DND-41 (cell line): Measurements from ENCODE around the gene GSDME.

Experiments
- ATAC-seq: fragments of 200-7000 bp; cut with Tn5 transposase; 3 replicates; pipeline ENCODE4 v1.9.1; 2021; ENCODE audit warnings: low read depth; ENCODE audit not compliant: insufficient read depth
- DNase-seq: peaks from one replicate; pipeline ENCODE4 v3.0.0-alpha.2; 2020
- H2AFZ ChIP-seq: 2 replicates; pipeline ENCODE4 v1.6.0; 2012; ENCODE audit warnings: low read depth, low read length
- H3K27ac ChIP-seq: 2 replicates; pipeline ENCODE4 v1.5.1; 2012; ENCODE audit warnings: low read length, inconsistent platforms
- H3K27me3 ChIP-seq: fragments of 200-600 bp; sonication (generic); 2 replicates; pipeline ENCODE4 v1.6.0; 2012; ENCODE audit warnings: low read length, mild to moderate bottlenecking, inconsistent platforms; ENCODE audit not compliant: insufficient read depth, poor library complexity
- H3K36me3 ChIP-seq: 2 replicates; pipeline ENCODE4 v1.5.1; 2012; ENCODE audit warnings: low read length, inconsistent platforms; ENCODE audit not compliant: insufficient read depth
- H3K4me1 ChIP-seq: 2 replicates; pipeline ENCODE4 v1.5.1; 2012; ENCODE audit warnings: mild to moderate bottlenecking, low read length; ENCODE audit not compliant: insufficient read depth
- H3K4me2 ChIP-seq: 2 replicates; pipeline ENCODE4 v1.6.0; 2012; ENCODE audit warnings: mild to moderate bottlenecking, moderate library complexity, low read length, inconsistent platforms; ENCODE audit not compliant: insufficient read depth
- H3K4me3 ChIP-seq, 2 experiments: fragments of 200-600 bp in 1 of 2; shearing (Covaris generic) in 1 of 2; 2 replicates each; pipeline ENCODE4 v1.5.1; 2012 to 2016; ENCODE audit warnings: inconsistent platforms in 2 of 2, low read length in 2 of 2, mild to moderate bottlenecking in 2 of 2, low read depth in 1 of 2, moderate library complexity in 1 of 2
- H3K79me2 ChIP-seq: 2 replicates; pipeline ENCODE4 v1.6.0; 2012; ENCODE audit warnings: low read length, inconsistent platforms; ENCODE audit not compliant: insufficient read depth
- H3K9ac ChIP-seq: 2 replicates; pipeline ENCODE4 v1.6.0; 2012; ENCODE audit warnings: low read depth, mild to moderate bottlenecking, inconsistent platforms, low read length, moderate library complexity
- H3K9me3 ChIP-seq: 2 replicates; pipeline ENCODE4 v1.5.1; 2012; ENCODE audit warnings: low read length, moderate library complexity, mild to moderate bottlenecking, inconsistent platforms; ENCODE audit not compliant: insufficient read depth, severe bottlenecking
- H4K20me1 ChIP-seq: 2 replicates; pipeline ENCODE4 v1.6.0; 2012; ENCODE audit warnings: low read length; ENCODE audit not compliant: insufficient read depth
- EZH2 ChIP-seq: IDR thresholded peaks from 3 replicates; pipeline ENCODE4 v1.6.1; 2012; ENCODE audit warnings: borderline replicate concordance, low read depth, mild to moderate bottlenecking, moderate library complexity, low read length, inconsistent platforms; ENCODE audit not compliant: severe bottlenecking
- TF ChIP-seq, protein P1 (sequence below): IDR thresholded peaks from 2 replicates; pipeline ENCODE4 v1.5.1; 2012; ENCODE audit warnings: borderline replicate concordance, low read length, moderate library complexity, mild to moderate bottlenecking; ENCODE audit not compliant: poor library complexity, severe bottlenecking; ENCODE audit errors: extremely low read depth

GSDME gene

DNA sequence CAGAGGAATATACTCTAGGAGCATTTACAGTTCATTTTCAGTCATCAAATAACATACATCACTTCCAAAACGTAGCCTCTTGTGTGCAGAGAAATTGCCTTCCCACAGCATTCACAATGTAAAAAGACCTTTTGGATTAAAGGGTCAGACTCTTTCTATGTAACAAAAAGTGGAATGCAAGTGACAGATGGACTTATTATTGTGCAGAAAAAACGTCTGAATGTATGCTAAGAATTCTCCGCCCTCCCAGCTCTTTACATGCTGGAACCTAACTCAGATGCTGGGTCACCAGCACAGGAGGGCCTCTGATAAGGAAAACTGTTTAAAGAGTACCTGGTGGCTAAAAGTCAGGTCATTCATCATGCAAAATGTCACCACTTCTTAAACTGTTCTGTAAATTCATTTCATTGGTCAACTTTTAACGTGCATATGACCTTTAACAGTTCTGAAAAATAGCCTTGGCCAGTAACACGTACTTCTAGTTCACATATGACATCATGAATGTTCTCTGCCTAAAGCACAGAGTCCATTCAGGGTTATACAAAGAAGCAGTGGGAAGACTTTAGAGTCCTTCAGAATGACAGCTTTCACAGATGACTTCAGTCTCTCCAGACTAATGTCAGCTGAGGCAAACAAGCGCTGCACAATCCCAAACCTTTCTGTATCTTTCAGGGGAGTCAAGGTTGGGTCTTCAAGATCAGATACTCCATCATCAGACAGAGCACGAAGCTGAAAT is 58.6 kb downstream of the GSDME start:
- Histone ChIP-seq H2AFZ (no peak overlapping the region), H3K4me1 (no peaks in the 10 kb centered on the region), H3K79me2 (no peaks in the 10 kb centered on the region), H3K4me3 (no peak overlapping the region), H3K36me3 (no peaks in the 10 kb centered on the region), H4K20me1 (no peaks in the 10 kb centered on the region), H3K9ac (no peak overlapping the region), H3K9me3 (no peaks in the 10 kb centered on the region), H3K27ac (no peak overlapping the region), H3K27me3 (no peaks in the 10 kb centered on the region), H3K4me2 (no peak overlapping the region)
- TF ChIP-seq, protein P1, sequence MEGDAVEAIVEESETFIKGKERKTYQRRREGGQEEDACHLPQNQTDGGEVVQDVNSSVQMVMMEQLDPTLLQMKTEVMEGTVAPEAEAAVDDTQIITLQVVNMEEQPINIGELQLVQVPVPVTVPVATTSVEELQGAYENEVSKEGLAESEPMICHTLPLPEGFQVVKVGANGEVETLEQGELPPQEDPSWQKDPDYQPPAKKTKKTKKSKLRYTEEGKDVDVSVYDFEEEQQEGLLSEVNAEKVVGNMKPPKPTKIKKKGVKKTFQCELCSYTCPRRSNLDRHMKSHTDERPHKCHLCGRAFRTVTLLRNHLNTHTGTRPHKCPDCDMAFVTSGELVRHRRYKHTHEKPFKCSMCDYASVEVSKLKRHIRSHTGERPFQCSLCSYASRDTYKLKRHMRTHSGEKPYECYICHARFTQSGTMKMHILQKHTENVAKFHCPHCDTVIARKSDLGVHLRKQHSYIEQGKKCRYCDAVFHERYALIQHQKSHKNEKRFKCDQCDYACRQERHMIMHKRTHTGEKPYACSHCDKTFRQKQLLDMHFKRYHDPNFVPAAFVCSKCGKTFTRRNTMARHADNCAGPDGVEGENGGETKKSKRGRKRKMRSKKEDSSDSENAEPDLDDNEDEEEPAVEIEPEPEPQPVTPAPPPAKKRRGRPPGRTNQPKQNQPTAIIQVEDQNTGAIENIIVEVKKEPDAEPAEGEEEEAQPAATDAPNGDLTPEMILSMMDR = no peak
- TF ChIP-seq EZH2 = no peak
- ATAC-seq = no peak
- DNase-seq = no peak

DNA sequence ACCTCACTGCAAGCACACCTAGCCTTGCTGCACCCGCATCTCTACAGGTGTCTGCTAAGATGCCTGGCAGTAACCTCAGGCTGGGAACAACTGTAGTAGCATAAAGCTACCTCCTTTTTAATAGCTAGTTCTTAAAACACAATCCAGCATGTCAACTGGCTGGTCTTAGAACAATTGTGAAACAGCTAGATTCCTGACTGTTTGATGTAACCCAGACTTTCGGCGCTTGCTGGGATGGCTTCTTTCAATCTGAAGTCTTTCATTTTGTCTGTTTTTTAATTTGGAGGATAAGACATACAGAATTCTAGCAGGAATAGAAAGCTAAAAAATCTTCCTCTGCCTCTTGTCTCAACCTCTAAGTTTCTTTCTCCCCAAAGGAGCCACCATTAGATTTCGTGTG is 59.8 kb downstream of the GSDME start:
- Histone ChIP-seq H3K27ac (no peak overlapping the region), H4K20me1 (no peaks in the 10 kb centered on the region), H3K27me3 (no peaks in the 10 kb centered on the region), H3K36me3 (no peaks in the 10 kb centered on the region), H3K9ac (no peak overlapping the region), H3K79me2 (no peaks in the 10 kb centered on the region), H2AFZ (no peak overlapping the region), H3K4me2 (no peak overlapping the region), H3K4me3 (no peak overlapping the region), H3K9me3 (no peaks in the 10 kb centered on the region), H3K4me1 (no peaks in the 10 kb centered on the region)
- DNase-seq (no peak), ATAC-seq (no peak)
- TF ChIP-seq EZH2 = no peak
- TF ChIP-seq, protein P1 = no peak

DNA sequence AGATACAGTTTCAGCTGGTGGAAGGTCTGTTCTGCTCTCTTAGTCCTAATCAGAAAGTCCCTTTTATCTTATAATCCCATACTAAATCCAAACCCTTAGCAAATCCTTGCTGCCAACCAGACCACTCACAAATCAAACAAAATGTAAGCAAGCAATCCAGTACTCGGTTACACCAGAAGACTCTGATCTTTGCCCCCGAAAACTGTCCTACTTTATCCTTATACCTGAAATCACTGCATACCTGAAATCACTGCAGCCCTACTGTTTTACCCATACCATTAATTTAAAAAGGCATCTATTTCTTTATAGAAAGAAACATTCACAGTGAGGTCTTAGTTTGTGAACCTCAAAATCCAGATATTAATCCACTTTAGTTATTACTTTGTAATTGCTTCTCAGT is 64.7 kb downstream of the GSDME start:
- Histone ChIP-seq H3K9ac (no peak overlapping the region), H3K9me3 (no peaks in the 10 kb centered on the region), H3K36me3 (no peaks in the 10 kb centered on the region), H3K27me3 (no peaks in the 10 kb centered on the region), H3K4me3 (no peak overlapping the region), H2AFZ (no peak overlapping the region), H3K27ac (no peak overlapping the region), H4K20me1 (no peaks in the 10 kb centered on the region), H3K4me1 (no peaks in the 10 kb centered on the region), H3K79me2 (no peaks in the 10 kb centered on the region), H3K4me2 (no peak overlapping the region)
- DNase-seq = no peak
- TF ChIP-seq EZH2 = no peak
- TF ChIP-seq, protein P1 = no peak
- ATAC-seq = no peak

DNA sequence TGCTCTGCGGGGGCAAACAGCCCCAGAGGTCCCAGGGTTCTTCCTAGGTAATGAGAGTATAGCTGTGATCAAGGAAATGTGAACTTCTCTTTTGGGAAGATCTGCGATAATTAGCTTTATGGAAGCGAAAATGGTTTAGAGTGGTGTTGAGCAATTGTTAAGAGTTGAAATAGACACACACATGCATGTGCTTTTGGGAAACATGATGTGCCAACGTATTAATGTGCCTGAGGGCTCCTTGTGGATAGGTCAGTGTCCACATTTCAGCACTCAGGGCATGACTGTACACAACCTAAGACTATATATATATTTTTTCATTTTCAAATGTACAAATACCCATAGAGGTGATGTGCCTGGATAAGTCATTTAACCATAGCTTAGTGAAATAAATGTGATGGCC is 67.0 kb downstream of the GSDME start:
- 0 out of 2 replicates have a peak, but pooled peaks cover 3% of the 10 kb centered on the region for H3K36me3 ChIP-seq
- no peak overlapping the region for H3K27ac ChIP-seq
- no peak overlapping the region for H3K4me3 ChIP-seq
- no peak for TF ChIP-seq EZH2
- TF ChIP-seq, protein P1 = no peak
- no peak overlapping the region for H3K9ac ChIP-seq
- H3K9me3 ChIP-seq = no peaks in the 10 kb centered on the region
- H3K4me2 ChIP-seq = no peak overlapping the region
- ATAC-seq (no peak), DNase-seq (no peak)
- no peaks in the 10 kb centered on the region for H3K4me1 ChIP-seq
- no peaks in the 10 kb centered on the region for H4K20me1 ChIP-seq
- no peaks in the 10 kb centered on the region for H3K27me3 ChIP-seq
- no peaks in the 10 kb centered on the region for H3K79me2 ChIP-seq
- H2AFZ ChIP-seq = no peak overlapping the region
